ENCODE data around the gene ELMO1. TPM values are rescaled to one million over a fixed set of nuclear protein-coding genes. Genes with fewer than 3 reads are reported as not detected.

The ELMO1 gene
- total and polyA plus RNA-seq, 2 donors from 2014 or later, result 6.0 to 35.4 TPM

GRCh38 chr7:36827726-36828703 is 620.6 kb downstream of the ELMO1 start:
- peak in 2 of 5 donors; percentile 28 to 36 for DNase-seq
- Histone ChIP-seq H3K27me3 (ENCODE audit: control insufficient read depth, insufficient read depth, low read length) (no peaks in the 10 kb centered on the region), H3K9ac (ENCODE audit: low read length in 3 of 3) (no peak overlapping the region), H3K4me3 (ENCODE audit: low read length in 3 of 3) (no peak overlapping the region), H3K36me3 (ENCODE audit: control insufficient read depth in 2 of 3, insufficient read depth in 3 of 3, low read length in 3 of 3) (no peaks in the 10 kb centered on the region), H3K27ac (ENCODE audit: low read depth in 2 of 2, low read length in 2 of 2) (no peak overlapping the region), H3K9me3 (ENCODE audit: control insufficient read depth in 2 of 3, insufficient read depth in 1 of 3, low read length in 3 of 3) (peaks cover 0 to 6% (median 0%) of the 10 kb centered on the region in 3 donors), H3K4me1 (ENCODE audit: control insufficient read depth in 2 of 3, insufficient read depth in 2 of 3, low read depth in 1 of 3, low read length in 3 of 3) (no peaks in the 10 kb centered on the region)
- no peak for TF ChIP-seq CTCF (IDR thresholded peaks at IDR 0.05; ENCODE audit: borderline replicate concordance, extremely low read depth, insufficient read depth)
- intact Hi-C loops (cut with DNase I), result no loop called here
- FAIRE-seq, result no peak

GRCh38 chr7:36825501-36825900 is 623.2 kb downstream of the ELMO1 start:
- FAIRE-seq (no peak), DNase-seq (no peak)
- no peak for TF ChIP-seq CTCF (IDR thresholded peaks at IDR 0.05; ENCODE audit: borderline replicate concordance, extremely low read depth, insufficient read depth)
- H3K9ac ChIP-seq (ENCODE audit: low read length in 3 of 3), result no peak overlapping the region
- no peaks in the 10 kb centered on the region for H3K36me3 ChIP-seq (ENCODE audit: control insufficient read depth in 2 of 3, insufficient read depth in 3 of 3, low read length in 3 of 3)
- no peaks in the 10 kb centered on the region for H3K4me1 ChIP-seq (ENCODE audit: control insufficient read depth in 2 of 3, insufficient read depth in 2 of 3, low read depth in 1 of 3, low read length in 3 of 3)
- intact Hi-C loops (cut with DNase I), result no loop called here
- H3K27ac ChIP-seq (ENCODE audit: low read depth in 2 of 2, low read length in 2 of 2), result no peak overlapping the region
- H3K9me3 ChIP-seq (ENCODE audit: control insufficient read depth in 2 of 3, insufficient read depth in 1 of 3, low read length in 3 of 3), result no peaks in the 10 kb centered on the region
- H3K4me3 ChIP-seq (ENCODE audit: low read length in 3 of 3), result no peak overlapping the region
- H3K27me3 ChIP-seq (ENCODE audit: control insufficient read depth, insufficient read depth, low read length), result no peaks in the 10 kb centered on the region

- Histone ChIP-seq H3K27ac (ENCODE audit: low read depth in 2 of 2, low read length in 2 of 2) (no peak overlapping the region), H3K9me3 (ENCODE audit: control insufficient read depth in 2 of 3, insufficient read depth in 1 of 3, low read length in 3 of 3) (no peaks in the 10 kb centered on the region), H3K27me3 (ENCODE audit: control insufficient read depth, insufficient read depth, low read length) (no peaks in the 10 kb centered on the region), H3K4me3 (ENCODE audit: low read length in 3 of 3) (no peak overlapping the region), H3K4me1 (ENCODE audit: control insufficient read depth in 2 of 3, insufficient read depth in 2 of 3, low read depth in 1 of 3, low read length in 3 of 3) (no peaks in the 10 kb centered on the region), H3K9ac (ENCODE audit: low read length in 3 of 3) (no peak overlapping the region), H3K36me3 (ENCODE audit: control insufficient read depth in 2 of 3, insufficient read depth in 3 of 3, low read length in 3 of 3) (no peaks in the 10 kb centered on the region)
- FAIRE-seq, result no peak
- DNase-seq, result no peak
- TF ChIP-seq CTCF (IDR thresholded peaks at IDR 0.05; ENCODE audit: borderline replicate concordance, extremely low read depth, insufficient read depth), result no peak
- intact Hi-C loops (cut with DNase I), result no loop called here
Measured at GRCh38 chr7:36823353-36823752, 625.3 kb downstream of the ELMO1 start.

Data from kidney (tissue), 14 donors.